Stimulated activated CD8-positive, alpha-beta memory T cell treated with anti-CD3 and anti-CD28 coated beads, Interleukin-4, amount 100 ng/mL, for 4 hours (primary cell): ENCODE measurements around the gene STAG2.

Experiments used
- DNase-seq, 2 donors: peaks; one replicate each; pipeline ENCODE4 v3.0.0-alpha.2; 2020; ENCODE audit warnings: low read depth in 2 of 2, low spot score in 1 of 2

STAG2 gene

DNA sequence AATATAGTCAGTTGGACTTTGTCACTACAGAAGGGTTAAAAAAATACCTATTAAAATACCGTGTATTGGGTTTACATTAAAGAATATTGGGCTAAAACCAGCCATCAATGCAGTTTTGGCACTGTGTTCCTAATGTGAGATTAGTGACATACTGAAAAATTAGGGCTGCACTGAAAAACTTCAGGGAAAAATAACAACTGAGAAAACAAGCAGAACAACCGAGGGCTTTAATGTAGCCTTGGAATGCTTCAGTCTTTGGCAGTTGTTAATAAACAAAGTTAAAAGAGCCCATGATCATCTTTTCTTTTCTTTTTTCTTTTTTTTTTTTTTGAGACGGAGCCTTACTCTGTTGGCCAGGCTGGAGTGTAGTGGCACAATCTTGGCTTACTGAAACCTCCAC, 12.4 kb downstream of the STAG2 start:
- no peak for DNase-seq

DNA sequence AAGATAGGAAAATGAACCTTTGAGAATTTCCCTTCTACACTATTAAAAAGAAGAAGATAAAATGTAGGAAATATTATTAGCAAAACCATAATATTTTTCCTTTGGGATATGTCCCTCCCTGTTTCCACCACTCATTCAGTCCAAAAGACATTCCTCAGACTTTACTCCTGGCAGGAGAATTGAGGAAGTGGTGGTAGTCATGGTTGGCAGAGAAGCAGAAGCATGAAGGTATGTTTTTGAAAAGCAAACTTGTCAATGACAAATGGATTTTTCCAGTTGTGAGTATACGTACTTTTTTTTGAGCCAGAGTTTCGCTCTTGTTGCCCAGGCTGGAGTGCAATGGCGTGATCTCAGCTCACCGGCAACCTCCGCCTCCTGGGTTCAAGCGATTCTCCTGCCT, 13.7 kb downstream of the STAG2 start:
- DNase-seq: no peak

DNA sequence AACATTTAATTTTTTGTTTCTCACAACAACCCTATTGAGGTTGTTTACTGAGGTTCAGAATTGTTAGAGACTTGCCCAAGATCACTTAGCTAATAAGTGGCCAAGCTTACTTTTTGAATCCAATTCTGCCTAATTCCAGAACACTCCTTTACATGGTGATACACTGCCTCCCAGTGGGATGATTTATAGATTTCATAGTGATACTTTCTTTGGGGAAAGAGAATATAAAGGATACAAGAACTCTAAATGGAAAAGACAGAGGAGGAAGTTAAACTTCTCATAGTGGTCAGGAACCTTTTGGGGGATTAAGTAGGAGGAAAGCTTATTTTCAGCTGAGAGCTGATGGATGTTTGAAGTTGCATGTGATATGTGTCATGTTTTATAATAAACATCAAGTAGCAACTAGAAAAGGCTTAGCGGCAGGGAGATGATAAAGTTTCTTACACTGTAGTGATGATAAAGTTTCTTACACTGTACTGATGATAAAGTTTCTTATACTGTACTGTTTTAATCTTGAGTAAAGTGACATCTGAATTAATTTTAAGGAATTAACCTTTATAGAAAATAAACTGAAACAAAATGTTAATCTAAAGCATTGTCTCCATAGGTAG, 15.3 kb downstream of the STAG2 start:
- no peak for DNase-seq

DNA sequence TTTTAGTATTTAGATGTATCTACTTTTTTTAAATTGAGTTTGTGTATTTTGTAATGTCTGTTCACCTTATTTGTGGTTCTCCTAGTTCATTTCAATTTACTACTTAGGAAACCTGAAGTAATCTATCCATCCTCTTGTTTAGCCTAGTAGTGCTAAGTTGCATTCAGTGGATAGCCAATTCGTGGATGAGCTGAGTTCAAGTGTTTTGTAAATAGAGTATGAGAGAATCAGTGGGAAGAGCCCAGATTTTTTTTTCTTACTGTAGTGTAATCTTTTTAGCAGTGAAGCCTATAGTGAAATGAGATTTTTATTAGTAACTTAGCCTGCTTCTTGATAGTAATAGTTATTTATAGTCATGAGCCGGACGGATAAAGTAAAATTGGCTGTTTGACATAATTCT, 21.7 kb downstream of the STAG2 start:
- DNase-seq: no peak

DNA sequence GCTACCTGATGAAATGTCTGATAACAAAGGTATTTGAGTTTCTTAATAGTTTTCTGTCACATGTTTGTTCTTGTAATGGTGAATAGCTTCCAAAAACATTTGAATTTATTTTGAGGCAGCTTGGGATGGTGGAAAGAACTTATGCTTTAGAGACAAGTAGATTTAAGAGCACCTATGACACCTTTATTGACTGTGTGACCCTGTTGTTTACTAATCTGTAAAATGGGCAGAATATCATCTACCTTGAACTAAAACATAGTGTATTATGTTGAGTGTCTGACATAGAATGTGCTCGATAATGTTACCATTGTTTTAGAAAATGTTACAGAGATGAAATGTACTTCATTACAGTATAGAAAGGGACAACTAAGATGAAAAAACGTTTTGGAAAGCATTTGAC, 24.9 kb downstream of the STAG2 start:
- DNase-seq: no peak

DNA sequence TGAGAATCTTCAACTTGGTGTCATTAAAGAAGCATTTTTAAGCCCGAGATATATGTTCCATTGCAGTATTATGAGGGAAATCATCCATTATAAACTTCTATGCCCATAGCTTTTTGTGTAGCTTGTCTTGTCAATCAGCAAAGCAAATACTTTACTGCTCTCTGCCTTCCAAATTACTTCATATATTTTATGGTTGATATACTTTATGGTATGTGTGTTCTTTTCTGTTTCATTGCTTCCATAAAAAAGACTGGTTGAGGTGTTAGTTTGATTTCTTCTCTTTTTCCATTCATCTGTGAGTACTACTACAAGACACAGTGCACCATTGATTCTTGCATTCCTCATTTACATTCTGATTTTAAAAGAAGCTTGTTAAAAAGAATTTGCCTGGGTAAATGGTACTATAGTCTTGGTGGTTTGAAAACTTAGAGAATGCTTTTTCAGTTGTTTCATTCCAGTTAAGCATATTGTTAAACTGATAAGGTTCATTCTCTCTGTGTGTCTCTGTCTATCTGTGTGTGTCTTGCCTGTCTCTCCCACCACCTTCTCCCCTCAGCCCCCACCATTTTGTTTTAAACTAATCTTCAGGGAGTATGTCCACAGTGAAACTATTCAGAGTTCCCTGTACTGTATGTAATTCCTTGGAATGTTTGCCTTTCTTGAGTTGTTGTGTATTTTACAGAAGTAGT, 27.1 kb downstream of the STAG2 start:
- no peak for DNase-seq

DNA sequence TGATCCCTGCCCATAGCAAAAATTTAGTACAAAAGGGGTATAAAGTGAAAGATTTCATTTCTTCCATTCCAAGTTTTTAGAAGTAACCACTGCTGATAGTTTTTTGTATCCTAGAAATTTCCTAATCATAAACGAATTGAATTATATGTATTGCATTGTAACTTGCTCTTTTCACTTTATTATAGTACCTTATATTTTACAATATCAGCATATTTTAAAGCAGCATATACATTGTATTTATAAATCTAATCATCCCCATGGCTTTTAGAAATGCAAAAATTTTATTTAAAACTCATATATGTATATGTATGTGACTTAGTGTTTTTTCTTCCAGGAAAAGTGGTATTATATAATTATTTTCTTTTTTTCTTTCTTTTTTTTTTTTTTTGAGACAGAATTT, 27.7 kb downstream of the STAG2 start:
- DNase-seq: no peak

DNA sequence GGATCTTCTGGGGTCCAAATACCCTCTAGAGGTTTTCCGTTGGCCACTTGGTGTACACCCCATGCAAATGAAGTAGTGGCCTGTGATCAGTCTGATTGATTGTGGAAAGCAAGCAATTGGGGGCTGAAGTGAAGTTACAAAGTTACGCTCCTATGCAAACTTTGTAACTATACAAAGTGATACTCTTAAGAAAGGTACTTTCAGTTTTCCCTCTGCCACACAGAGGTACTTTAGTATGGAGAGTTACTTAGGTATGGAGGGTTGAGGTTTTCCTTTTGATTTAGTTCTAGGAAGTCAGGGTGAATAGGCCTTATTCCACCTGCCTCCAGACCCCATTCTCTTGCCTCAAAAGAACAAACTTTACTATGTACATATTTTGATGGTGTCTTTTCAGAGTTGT, 28.7 kb downstream of the STAG2 start:
- no peak for DNase-seq

DNA sequence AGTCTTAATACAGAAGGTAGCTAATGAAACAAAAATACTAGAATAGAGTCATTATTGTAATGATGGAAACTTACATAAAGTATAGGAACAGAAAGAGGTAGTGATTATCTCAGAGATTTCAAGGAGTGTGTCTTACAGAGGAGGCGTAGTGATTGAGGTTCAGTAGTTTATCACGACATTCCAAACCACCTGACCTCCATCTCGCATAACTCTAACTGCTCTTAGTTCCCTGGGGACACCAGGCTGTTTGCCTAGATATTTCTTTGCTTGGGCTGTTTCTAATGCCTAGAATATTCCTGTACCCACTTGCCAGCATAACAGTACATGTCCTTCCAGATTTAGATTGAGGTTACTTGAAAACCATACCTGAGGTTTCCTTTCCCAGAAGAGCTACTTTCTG, 29.1 kb downstream of the STAG2 start:
- DNase-seq: no peak

DNA sequence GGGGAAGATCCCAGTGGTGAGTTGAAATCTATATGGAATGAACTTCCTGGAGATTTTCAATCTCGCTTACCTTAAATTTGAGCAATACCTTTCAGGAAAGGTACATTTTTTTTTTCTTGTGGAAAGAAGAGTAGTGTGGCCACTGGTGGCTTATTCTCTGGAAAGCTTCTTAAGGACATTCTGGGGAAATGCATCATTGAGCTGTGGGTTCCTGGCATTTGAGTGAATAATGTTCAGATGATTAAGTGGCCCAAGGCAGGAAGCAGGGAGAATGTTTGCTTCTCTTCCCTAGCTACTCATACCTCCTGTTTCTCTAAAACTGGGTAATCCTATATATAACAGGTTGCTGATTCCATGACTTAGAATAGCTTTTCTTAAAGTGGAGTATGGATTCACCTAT, 31.8 kb downstream of the STAG2 start:
- no peak for DNase-seq

DNA sequence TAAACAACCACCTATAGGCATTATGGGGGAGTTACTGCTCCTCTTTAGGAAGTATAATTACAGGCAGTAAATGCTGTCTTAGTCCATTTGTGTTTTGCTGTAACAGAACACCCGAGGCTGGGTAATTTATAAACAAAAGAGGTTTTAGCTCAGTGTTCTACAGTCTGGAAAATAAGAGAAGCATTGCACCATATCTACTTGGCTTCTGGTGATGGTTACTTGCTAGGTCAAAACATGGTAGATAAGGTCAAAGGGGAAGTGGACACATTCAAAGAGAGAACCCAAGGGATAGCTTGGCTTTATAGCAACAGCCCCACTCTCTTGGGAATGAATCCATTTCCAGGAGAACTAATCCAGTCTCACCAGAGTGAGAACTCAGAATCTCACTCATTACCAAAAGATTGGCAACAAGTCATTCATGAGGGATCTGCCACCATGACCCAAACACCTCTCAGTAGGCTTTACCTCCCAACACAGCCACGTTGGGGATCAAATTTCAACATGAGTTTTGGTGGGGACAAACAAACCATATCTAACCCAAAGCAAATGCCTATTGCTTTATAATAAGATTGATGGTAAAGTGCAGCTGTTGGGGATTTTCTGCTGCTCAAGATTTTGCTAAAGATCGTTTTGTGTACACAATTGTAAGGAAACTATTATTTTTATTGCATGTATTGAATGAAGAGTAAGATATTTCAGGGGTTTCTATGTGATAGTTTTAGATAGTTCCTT, 32.6 kb downstream of the STAG2 start:
- no peak for DNase-seq

DNA sequence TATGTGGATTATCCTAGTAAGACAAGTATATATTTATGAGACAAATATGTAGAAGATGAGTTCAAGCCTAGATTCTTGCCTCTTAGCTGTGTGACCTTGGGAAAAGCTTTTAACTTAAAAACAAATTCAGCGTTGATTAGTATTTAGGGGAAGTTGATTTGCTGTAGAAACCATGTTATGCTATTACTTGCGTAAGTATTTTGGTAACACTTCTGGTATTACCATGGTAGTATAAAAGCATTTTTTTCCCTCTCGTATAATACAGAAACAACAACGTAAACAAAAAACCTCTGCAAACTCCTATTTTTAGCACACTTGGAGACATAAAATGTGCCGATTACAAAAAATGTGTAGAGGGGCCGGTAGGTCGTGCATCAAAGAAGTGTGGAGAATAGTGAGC, 33.2 kb downstream of the STAG2 start:
- no peak for DNase-seq

DNA sequence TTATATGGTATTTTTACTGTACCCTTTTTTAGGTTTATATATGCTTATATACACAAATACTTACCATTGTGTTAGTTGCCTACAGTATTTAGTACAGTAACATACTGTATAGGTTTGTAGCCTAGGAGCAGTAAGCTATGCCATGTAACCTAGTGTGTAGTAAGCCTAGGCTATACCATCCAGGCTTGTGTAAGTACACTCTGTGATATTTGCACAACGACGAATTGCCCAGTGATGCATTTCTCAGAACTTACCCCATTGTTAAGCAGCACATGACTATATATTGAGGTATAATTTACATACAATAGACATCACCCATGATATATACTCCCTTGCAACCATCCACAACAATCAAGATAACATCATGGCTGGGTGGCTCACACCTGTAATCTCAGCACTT, 40.1 kb downstream of the STAG2 start:
- no peak for DNase-seq

DNA sequence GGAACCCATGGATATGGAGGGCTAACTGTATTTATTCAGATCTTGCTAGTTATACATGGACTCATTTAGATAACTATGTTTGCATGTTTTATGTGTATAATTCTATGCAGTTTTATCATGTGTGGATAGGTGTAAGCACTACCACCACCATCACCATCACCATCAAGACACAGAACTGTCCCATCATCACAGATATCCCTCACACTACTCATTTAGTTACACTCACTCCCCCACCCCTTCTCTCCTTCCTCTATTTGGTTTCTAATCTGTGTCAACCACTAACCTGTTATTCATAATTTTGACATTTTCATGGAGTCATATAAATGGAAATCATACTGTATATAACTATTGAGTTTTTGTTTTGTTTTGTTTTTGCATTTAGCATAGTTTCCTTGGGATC, 43.7 kb downstream of the STAG2 start:
- DNase-seq: no peak

DNA sequence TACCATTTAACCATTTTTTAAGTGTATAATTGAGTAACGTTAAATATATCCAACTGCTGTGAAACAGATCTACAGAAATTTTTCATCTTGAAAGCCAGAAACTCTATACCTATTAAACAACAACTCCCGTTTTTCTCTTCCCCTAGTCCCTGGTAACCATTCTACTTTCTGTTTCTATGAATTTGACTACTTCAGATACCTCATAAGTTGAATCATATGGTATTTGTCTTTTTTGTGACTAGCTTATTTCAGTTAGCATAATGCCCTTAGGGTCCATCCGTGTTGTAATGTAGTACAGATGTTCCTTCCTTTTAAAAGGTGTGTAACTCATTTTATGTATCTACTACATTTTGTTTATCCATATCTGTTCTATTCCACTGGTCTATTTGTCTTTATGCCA, 48.7 kb downstream of the STAG2 start:
- no peak for DNase-seq

DNA sequence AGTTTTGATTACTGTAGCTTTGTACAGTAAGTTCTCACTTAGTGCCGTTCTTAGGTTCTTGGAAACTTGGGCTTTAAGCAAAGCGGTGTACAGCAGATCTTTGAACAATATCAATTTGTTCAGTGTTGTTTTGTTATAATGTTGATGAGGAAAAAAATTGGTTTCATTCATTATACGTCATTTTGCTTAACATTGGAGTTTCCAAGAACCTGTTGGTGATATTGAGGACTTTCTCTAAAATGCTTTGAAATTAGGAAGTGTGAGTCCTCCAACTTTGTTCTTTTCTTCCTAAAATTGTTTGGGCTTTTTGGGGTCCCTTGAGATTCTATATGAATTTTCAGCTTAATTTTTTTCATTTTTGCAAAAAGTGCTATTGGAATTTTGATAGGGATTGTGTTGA, 49.1 kb downstream of the STAG2 start:
- DNase-seq: no peak

DNA sequence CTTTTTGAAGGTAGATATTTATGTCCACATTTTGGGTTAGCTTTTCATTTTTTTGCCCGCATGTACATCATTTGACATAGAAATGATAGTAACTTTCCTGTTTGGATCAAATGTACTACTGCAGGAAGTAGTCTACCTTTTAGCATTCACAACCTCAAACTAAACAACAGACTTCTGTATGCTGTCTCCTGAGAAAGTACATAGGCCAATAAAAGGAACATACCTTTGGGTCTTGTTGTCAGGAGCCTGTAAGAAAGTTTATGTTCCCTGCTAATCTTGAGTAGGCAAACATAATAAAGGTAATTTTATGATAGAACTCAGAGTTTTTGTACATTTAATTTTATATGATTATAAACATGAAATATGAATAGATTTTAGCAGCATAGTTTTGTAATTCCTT, 54.2 kb downstream of the STAG2 start:
- DNase-seq: no peak

DNA sequence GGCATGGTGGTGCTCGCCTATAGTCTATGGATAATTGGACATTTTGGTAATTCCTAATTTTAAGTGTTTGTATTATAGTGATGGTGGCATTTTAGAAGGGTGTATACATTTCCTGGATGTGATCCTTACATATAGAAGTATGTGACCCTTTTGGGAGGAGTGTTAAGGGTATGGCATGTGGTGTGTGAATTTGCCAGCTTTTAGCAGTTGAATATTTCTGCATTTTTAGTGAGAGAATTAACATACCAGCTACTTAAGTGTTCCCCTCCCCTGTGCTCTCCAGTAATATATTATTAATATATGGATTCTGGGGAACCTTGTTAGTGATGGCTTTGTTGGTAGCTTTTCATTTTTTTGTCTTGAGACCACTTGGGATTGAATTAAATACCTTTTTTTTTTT, 55.3 kb downstream of the STAG2 start:
- no peak for DNase-seq

DNA sequence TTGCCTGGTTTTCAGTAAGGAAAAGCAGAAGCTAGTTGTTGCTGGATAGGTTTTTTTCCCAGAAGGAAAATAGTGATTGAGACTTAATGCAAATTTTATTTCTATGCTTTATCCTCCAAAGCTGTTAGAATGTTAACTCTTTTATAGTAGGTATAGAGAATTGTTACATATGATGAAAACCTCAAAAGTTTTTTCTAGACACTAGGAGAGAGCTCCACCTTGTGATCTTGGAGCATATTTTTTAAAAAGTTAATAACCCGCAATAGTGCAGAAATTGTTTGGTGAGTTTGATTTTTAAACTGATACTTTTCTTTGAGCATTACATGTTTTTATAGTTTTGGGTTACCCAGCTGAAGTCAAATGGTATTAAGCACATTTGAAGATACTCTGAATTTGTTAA, 56.5 kb downstream of the STAG2 start:
- no peak for DNase-seq

DNA sequence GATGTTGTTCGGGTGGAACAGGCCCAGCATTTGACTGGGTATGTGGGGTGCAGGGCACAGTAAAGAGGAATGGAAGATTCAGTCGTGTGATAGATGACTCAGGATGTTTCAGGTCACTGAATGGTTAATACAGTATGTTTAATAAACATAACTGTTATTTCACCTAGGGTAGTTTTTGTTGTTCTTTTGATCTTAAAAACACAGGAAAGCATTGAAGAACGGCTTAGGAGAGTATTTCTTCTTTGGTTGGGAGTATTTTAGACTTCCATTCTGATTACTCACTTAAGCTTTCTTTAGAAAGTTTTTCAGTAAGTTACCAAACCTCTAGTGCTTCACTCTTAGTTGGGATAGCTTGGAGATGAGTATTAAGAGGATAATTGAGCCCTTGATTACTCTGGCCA, 62.3 kb downstream of the STAG2 start:
- DNase-seq: no peak

DNA sequence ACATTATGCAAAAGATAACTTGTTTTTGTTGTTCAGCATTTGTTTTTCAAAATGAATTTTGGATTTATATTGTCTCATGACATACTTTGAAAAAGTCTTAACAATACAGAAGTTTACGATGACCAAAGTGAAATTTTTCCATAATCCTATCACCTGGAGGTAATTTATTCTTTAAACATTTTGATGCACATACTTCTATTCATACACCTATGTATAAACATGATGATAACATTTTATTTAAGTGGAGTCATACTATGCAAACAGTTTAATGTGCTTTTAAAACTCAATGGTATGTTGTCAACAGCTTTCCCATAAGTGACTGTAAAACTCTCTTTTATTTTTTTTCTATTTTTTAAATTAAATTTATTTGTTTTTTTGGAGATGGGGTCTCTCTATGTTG, 65.0 kb downstream of the STAG2 start:
- DNase-seq: no peak

DNA sequence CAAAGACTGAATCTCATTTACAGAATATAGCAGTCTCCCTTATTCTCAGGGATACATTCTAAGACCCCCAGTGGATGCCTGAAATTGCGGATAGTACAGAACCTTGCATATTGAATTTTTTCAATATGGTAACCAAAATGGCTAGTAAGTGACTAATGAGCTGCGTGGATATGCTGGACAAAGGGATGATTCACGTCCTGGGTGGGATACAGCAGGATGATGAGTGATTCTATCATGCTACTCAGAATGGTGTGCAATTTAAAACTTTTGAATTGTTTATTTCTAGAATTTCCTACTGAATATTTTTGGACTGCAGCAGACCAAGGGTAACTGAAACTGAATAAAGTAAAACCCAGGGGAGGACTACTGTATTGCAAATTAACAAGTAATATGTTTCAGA, 66.7 kb downstream of the STAG2 start:
- DNase-seq: no peak

DNA sequence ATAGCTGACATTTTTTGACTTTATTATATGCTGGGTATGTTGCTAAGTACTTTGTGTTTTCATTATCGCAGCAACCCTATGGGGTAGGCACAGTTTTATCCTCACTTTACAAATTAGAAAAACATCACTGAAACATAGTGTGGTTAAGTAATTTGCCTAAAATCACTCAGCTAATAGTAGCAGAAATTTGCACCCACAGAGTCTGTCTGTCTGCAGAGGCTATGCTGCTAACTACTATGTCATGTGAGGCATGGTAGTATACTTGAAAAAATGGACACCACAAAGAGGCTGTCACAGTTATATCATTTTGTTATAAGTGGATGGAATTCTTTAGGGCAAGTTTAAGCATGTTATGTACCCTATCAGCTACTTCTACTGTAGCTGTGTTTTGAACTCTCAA, 69.0 kb downstream of the STAG2 start:
- no peak for DNase-seq
